B cell (primary cell): ENCODE results near the gene TMED9.

ENCODE experiments used
- EZH2 ChIP-seq: IDR thresholded peaks from 2 replicates; pipeline ENCODE4 v1.6.1; 2012; ENCODE audit warnings: borderline replicate concordance, low read depth, mild to moderate bottlenecking, moderate library complexity, low read length; ENCODE audit not compliant: insufficient read depth, poor library complexity, severe bottlenecking
- TF ChIP-seq, protein P1 (sequence below): fragments of 200-600 bp; IDR thresholded peaks from one replicate; pipeline ENCODE4 v1.8.0; 2022; ENCODE audit warnings: antibody characterized with exemption, mild to moderate bottlenecking

DNA sequence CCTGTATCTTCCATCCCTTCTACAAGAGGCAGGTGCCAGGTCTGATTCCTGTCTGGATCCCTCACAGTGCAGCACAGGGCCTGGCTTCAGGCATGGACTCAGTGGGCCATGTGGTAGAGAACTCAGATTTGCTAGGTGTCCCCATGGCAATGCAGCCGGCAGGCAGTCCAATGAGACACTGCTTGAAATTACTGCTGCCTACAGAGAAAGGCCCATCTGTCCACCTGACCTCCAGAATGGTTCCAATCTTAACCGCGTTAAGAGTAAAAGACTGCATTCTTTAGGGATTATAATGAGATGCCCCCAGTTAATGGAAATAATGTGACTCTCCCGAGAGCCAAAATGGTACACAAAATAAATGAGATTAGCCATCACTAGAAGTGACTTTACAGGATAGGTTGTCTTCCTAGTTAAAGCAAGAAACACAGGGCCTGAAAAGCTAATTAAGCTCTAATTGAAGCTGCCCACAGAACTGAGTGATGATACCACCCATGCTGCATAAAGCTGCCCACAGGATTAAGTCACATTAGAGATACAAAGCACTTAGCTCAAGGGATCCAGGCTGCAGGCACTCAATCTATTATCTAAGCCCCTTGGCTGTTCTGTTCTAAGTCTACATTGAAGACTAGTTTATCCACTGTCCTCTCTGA, 49.1 kb upstream of the TMED9 start:
- TF ChIP-seq, protein P1, sequence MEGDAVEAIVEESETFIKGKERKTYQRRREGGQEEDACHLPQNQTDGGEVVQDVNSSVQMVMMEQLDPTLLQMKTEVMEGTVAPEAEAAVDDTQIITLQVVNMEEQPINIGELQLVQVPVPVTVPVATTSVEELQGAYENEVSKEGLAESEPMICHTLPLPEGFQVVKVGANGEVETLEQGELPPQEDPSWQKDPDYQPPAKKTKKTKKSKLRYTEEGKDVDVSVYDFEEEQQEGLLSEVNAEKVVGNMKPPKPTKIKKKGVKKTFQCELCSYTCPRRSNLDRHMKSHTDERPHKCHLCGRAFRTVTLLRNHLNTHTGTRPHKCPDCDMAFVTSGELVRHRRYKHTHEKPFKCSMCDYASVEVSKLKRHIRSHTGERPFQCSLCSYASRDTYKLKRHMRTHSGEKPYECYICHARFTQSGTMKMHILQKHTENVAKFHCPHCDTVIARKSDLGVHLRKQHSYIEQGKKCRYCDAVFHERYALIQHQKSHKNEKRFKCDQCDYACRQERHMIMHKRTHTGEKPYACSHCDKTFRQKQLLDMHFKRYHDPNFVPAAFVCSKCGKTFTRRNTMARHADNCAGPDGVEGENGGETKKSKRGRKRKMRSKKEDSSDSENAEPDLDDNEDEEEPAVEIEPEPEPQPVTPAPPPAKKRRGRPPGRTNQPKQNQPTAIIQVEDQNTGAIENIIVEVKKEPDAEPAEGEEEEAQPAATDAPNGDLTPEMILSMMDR = no peak
- TF ChIP-seq EZH2 = no peak
